CD4-positive, alpha-beta T cell treated with Interferon gamma for 1 hour (primary cell): Measurements from ENCODE around the gene ITPR2.
"Not testable (repeated sequence)": the region's sequence is repeated elsewhere in the genome, so short reads cannot be mapped to it uniquely, and the experiment has no call there.

Experiments
- DNase-seq: peaks from one replicate; pipeline ENCODE4 v3.0.0-alpha.2; 2020

Gene ITPR2

DNA sequence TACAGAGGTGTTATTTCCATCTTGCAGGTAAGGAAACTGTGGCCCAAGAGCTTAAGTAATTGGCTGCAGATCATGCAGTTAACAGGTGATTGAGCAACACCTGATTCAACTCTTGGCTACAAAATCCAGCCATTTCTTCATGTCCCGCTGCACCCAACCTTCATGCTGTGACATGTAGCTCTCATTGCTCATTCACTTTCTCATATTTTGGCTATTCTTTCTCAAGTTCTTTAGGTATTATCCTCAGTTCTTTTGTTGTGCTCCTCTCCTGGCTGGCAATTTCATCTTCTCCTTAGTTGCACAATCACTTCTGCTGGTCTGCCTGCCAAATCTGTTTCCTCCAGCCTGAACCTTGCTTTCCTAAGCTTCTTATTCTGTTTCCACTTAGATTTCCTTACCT lies 336.8 kb downstream of the ITPR2 start:
- DNase-seq = no peak

DNA sequence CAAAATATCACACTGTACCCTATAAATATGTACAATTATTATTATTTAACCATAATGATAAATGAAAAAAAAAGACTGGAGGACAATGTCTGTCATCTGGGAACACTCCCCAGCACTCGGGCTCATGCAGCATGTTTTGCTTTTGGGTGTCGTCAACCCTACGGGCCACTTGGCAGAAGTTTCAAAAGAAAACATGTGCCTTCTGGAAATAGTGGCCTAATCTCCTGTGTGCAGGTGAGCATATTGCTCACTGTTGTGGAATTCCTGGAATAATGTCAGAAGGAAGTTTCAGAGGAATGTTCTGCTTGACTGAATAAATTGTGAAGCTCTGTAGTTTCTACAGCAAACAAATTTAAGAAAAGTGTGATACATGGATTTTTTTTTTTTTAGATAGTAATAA lies 339.3 kb downstream of the ITPR2 start:
- DNase-seq = no peak

- no peak for DNase-seq
Measured at GRCh38 chr12:26492406-26492805, 340.6 kb downstream of the ITPR2 start.

- no peak for DNase-seq
Measured at GRCh38 chr12:26489908-26490307, 343.1 kb downstream of the ITPR2 start.

DNA sequence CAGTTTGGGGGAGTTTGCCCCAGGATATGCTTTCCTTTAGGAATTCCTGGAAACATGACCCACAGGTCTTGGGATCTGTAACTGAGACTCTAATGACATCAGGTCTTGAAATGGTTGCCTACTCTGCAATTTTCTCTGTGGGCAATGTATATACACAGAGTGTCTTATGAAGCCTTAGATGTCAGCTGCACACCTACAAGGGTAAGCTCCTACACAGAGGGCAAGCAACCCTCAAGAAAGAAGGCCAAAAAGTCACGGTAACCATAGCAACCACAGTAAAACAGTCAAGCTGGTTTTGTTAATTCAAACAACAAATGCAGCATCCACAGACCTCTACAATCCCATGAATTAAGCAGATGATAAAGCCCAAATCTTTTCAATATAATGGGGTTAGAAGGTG lies 344.6 kb downstream of the ITPR2 start:
- DNase-seq = no peak

- peak; percentile 49 for DNase-seq
Measured at GRCh38 chr12:26473291-26473690, 359.7 kb downstream of the ITPR2 start.

GRCh38 chr12:26471560-26471959 lies 361.4 kb downstream of the ITPR2 start:
- DNase-seq = peak; percentile 32

DNA sequence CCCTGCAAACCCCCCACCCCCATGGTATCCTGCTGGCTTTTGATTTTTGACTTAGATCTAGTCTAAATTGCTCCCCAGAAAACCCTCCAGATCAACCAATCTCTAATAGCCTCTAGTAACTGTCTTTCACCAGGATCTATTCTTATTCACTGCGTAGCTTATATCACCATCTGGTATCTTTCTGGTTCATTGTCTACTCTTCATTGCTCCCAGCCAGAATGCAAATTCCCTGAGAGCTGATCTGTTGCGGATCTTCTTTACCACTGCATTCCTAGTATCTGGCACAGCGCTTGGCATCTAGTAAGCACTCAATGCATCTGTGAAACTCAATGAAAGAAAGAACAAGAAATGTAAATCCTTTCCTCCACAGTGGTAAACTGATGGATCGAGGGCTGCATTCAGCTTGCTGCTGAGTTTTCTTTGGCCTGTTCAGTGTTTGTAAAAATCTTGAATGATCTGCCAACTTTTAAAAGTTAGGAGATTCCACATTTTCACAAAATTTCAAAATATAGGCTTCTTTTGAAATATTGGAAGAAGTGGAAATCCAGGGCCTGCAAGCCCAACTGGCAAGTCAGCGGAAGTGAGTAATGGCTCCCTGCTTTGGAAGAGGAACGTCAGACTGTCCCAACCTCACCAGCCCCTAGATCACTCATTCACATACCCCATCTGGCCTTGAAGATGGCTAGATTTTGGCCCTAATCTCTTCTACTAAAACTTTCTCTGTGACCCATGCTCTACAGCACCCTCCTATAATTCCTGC lies 363.4 kb downstream of the ITPR2 start:
- DNase-seq = no peak

GRCh38 chr12:26467351-26467750 lies 365.6 kb downstream of the ITPR2 start:
- no peak for DNase-seq

GRCh38 chr12:26466726-26467125 lies 366.3 kb downstream of the ITPR2 start:
- DNase-seq = no peak

GRCh38 chr12:26465419-26466097 lies 367.4 kb downstream of the ITPR2 start:
- DNase-seq = no peak

GRCh38 chr12:26461776-26462175 lies 371.2 kb downstream of the ITPR2 start:
- no peak for DNase-seq

DNA sequence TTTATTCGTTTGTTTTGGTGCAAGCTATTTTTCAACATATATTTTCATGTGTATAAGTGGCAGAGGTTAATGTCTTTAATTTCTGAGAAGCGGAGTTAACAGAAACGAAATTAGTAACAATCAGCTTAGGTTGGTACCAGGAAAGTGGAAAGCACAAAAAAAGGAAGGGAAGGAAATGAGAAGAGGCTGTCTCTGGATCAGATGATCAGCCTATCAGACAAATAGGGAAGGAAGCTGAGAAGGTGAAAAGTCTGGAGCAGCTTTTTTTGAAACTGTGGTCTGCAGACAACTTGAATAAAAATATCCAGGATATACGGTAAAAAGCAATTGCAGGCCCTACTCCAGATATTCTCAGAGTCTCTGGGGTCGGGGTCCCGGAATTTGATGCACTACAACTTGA lies 372.6 kb downstream of the ITPR2 start:
- DNase-seq = no peak

GRCh38 chr12:26455936-26456574 lies 376.9 kb downstream of the ITPR2 start:
- no peak for DNase-seq

GRCh38 chr12:26453246-26453645 lies 379.7 kb downstream of the ITPR2 start:
- no peak for DNase-seq

GRCh38 chr12:26452511-26452910 lies 380.5 kb downstream of the ITPR2 start:
- no peak for DNase-seq

DNA sequence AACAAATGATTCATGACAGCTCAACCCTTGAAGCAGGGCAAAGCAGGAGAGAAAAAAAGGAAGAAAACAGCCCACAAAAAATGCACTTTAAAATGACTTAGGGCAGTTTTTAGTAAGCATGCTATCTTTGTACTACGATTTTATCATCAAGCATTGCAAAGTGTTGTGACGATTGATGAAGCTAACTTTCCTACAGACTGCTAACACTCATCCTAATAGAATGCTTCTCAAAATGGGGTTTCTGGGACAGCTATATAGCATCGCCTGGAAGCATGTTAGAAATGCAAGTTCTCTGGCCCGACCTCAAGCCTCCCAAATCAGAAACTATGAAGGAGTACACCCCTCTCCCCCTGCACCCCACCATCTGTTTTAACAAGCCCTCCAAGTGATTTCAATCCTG lies 381.2 kb downstream of the ITPR2 start:
- DNase-seq = no peak

DNA sequence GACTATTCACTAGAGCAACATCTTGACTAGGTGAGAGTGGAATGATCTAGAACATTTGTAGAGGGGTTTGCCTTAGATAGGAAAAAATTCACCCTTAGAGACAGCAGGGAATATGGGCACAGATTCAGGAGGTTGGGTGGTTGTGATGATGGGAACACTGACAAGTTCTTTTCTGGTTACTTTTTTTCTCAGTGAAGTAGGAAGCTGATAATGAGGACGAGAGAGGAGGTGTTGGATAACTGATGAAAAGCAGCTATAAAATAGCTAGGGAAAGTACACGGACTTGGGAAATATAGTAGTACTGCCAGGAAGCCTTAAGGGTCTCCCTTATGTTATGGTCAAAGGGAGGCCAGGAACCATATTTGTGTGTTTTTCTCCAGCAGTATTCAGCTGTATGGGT lies 387.1 kb downstream of the ITPR2 start:
- DNase-seq = no peak

DNA sequence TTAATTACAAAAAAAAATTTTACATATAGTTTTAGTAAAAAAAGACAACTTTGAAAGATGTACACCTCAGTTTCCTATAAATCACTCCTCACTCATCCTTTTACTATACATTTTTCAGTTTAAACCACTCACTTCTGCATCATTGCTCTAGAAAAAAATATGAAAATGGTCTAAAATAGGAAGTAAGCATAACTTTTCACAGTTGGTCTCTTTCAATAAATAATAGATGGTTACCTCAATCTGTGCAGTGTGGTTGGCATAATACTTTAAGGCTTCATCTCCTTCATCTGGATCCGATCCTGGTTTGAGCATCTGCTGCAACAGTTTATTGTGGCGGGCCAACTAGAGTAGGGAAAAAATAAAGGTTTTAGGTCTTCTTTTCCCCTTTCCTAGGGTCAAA lies 389.7 kb downstream of the ITPR2 start:
- no peak for DNase-seq

DNA sequence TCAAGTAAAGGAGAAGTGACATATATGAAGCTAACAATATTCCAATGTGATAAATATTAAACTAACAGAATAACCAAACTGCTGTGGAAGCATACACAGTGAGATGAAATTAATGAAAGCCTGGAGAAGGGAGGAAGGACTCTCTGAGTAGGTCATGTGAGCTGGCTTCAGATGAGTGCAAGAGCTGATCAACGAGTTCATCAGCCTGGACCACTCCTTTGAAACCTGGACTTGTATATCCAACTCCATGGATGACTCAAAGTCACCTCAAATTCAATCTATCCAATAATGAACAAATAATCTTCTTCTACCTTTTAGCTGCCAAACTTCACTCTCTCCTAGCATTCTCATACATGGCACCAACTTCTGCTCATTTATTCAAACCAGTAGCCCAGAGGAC lies 391.6 kb downstream of the ITPR2 start:
- no peak for DNase-seq

DNA sequence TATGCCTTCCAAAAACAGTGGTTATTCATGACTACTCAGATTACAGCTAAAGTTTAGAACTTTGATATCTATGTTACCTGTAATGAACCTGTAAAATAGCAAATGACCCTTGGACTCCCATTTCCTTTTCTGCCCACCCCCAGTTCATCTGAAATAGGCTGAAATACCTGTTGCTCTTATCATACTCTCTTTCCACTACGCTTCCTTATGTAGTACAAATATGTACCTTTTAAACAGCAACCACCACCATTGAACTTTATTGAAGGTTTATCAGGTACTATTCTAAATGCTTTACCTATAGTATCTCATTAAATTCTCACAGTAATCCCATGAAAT lies 398.0 kb downstream of the ITPR2 start:
- DNase-seq = no peak

DNA sequence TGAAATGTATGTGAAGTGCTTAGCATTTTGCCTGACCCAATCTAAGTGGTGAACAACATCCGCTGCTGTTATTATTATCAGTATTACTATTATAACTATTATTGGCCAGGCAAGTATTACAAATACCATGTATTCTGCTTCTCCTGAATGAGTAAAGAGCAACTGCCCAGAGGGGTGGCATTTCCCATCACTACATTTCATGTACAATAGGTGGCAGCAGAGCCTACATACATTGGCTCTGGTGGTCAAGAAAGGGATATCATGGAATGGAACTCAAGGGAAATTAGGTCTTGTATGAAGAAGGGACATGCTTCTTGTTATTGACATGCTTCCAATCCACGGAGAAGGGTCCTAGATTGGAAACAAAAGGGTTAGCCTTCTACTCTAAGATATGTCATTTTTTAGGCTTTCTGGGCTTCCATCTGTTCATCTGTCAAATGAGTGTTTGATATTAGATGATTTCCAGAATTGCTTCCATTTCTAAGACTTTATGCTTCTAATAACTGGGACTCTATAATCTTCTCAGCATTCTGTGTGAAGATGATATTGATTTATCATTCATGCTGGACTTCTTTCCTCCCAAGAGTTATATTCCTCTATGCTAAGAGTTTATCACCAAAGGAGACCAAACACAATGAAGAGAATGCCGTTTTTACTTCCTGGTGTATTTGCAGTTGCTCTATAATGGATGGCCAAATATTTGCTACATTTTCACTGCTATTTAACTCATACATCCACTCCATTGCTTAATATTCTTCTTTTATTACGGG lies 398.5 kb downstream of the ITPR2 start:
- DNase-seq = peak; percentile 6

DNA sequence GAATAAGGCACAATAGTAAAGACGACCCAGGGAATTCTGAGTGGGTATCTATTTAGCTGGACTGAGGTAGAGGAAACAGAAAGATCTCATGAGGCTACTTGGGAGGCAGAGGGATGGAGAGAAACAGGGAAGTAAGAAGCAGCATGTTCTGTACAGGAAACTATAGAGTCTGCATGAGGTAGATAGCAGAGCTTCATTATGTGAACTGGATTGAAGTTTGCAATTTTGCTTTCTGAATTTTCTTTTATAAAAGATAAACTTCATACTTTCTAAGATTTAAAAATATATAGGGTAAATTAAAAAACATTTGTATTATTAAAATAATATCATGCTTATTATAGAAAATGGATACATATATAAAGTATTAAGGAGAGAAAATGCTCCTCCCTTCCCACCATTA lies 399.3 kb downstream of the ITPR2 start:
- not testable (repeated sequence) for DNase-seq

GRCh38 chr12:26431211-26431610 lies 401.8 kb downstream of the ITPR2 start:
- DNase-seq = no peak
